Fibroblast of the aortic adventitia (primary cell): ENCODE results near the gene GRK3. TPM values are rescaled to one million over a fixed set of nuclear protein-coding genes. Genes with fewer than 3 reads are reported as not detected.
"Not testable (repeated sequence)": the region's sequence is repeated elsewhere in the genome, so short reads cannot be mapped to it uniquely, and the experiment has no call there.

Experiments
- DNase-seq: peaks from one replicate; pipeline ENCODE4 v3.0.0-alpha.2; 2010; ENCODE audit warnings: low read depth
- H3K4me3 ChIP-seq: 2 replicates; pipeline ENCODE4 v1.5.1; 2011; ENCODE audit warnings: low read depth, mild to moderate bottlenecking, control low read depth, low read length, moderate library complexity
- CTCF ChIP-seq: IDR thresholded peaks from 2 replicates; pipeline ENCODE4 v1.5.1; 2011; ENCODE audit warnings: mild to moderate bottlenecking, low read length, control low read depth, inconsistent platforms; ENCODE audit not compliant: insufficient read depth
- total RNA-seq: library from RNA; depleted of rRNA; stranded (reverse); fragments of >200 nt; gene quantifications from 2 replicates; pipeline ENCODE4 v1.2.3, GENCODE V29; 2012; ENCODE audit warnings: low replicate concordance

GRK3 gene
- total RNA-seq, 1 donor = 1.3 TPM

- peak; percentile 9 for DNase-seq
- no peak for TF ChIP-seq CTCF
- no peak overlapping the region for H3K4me3 ChIP-seq
These were observed 57.5 kb downstream of the GRK3 start for GRCh38 chr22:25621986-25622385.

GRCh38 chr22:25623310-25623734 lies 58.8 kb downstream of the GRK3 start:
- no peak overlapping the region for H3K4me3 ChIP-seq
- no peak for DNase-seq

GRCh38 chr22:25623851-25624250 lies 59.4 kb downstream of the GRK3 start:
- no peak for DNase-seq
- TF ChIP-seq CTCF = no peak
- H3K4me3 ChIP-seq = no peak overlapping the region

More at GRCh38 chr22:25623310-25623734, 58.8 kb downstream of the GRK3 start:
- TF ChIP-seq CTCF = no peak

- no peak for DNase-seq
- no peak for TF ChIP-seq CTCF
- H3K4me3 ChIP-seq = no peak overlapping the region
These were observed 60.0 kb downstream of the GRK3 start for GRCh38 chr22:25624476-25624875.

GRCh38 chr22:25625747-25626623 lies 61.5 kb downstream of the GRK3 start:
- H3K4me3 ChIP-seq, DNase-seq: not testable (repeated sequence)

GRCh38 chr22:25626624-25626990 lies 62.1 kb downstream of the GRK3 start:
- H3K4me3 ChIP-seq = no peak overlapping the region
- DNase-seq = no peak
- no peak for TF ChIP-seq CTCF

- TF ChIP-seq CTCF = no peak
- no peak overlapping the region for H3K4me3 ChIP-seq
- DNase-seq = peak; percentile 14
These were observed 62.9 kb downstream of the GRK3 start for GRCh38 chr22:25627271-25627852.
